DMS53 (cell line): Measurements from ENCODE around the gene RBBP6.
A peak's percentile ranks its signal among the peaks of the same experiment; 100 is the strongest.

Experiments used
- DNase-seq: peaks from one replicate; lab custom pipeline; 2025; lab: John Stamatoyannopoulos, UW

RBBP6 gene

GRCh38 chr16:24523569-24523968 lies 15.8 kb upstream of the RBBP6 start:
- no peak for DNase-seq

GRCh38 chr16:24524855-24525677 lies 14.3 kb upstream of the RBBP6 start:
- no peak for DNase-seq

DNA sequence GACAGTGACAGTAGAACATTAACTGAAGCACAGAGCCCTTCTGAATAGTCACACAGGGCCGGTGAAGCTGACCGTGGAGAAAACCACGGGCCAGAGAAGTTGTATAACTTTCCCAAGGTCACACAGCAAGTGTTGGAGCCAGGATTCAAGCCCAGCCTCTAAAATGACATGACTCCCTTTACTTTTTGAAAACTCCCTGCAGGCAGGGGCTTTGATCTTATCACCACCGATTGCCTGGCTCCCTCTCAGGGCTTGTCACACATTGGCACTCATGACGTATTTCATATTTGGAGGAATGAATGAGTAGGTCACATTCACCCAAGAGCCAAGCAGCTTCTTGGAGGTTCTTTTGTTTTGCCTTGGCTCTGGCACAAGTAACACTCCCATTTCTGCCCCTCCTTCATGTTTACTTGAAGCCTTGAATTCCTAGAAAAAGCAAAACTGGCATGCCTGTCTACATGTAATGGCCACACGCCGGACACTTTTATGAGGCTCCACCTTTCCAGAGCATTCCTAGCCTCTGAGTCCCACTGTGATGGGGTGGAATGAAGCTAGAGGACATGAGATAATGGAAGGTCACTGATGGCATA lies 13.3 kb upstream of the RBBP6 start:
- DNase-seq, result no peak

DNA sequence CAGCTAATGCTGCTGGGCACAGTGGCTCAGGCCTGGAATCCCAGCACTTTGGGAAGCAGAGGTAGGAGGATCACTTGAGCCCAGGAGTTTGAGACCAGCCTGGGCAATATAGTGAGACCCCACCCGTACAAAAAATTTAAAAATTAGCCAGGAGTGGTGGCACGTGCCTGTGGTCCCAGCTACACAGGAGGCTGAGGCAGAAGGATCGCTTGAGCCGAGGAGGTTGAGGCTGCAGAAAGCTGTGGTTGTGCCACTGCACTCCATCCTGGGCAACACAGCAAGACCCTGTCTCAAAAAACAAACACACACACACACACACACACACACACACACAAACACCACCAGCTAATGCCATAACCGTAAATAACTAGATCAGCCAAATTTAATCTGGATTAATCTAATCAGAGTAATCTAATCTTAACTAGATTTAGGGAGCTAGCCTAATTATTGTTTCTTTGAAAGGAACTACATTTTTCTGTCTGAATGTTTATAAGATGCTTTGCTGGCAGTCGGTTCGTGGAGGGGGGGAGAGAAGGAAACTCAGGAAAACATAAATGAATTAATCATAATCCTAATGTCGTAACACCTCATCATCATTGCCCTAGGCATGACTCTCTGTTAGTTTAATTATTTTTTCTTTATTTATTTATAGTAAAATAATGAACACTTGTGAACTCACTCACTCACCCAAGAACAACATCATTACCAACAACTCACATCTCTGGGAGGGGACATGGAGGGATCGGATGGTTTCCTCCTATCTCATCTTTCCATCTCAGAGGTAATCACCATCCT lies 12.5 kb upstream of the RBBP6 start:
- no peak for DNase-seq

DNA sequence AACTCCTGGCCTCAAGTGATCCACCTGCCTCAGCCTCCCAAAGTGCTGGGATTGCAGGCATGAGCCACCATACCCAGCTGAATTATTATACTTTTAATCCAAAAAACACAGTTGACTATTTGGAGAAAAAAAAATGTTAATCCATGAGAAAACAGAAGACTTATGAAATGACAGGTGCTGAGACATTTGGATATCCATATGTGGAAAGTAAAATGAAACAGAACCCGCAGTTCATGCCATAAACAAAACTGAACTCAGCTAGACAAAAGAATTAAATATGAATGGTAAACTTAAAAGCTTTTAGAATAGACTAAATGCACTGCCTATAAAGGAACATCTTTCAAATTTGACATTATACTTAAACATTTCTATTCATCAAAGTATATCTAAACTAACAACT lies 8.2 kb upstream of the RBBP6 start:
- no peak for DNase-seq

GRCh38 chr16:24534620-24535019 lies 4.7 kb upstream of the RBBP6 start:
- DNase-seq, result peak; percentile 19

GRCh38 chr16:24535827-24536226 lies 3.5 kb upstream of the RBBP6 start:
- peak; percentile 4 for DNase-seq

DNA sequence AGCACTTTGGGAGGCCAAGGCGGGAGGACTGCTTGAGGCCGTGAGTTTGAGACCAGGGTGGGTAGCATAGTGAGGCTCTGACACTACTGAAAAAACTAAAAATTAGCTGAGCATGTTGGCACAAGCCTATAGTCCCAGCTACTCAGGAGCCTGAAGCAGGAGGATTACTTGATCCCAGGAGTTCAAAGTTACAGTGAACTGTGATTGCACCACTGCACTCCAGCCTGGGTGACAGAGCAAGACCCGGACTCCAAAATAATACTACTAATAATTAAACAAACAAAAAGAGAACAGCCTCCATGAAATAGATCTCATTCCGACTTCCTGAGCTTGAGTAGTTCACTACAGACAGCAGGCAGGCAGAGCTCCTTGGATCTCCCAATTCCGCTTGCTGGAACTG lies 2.7 kb upstream of the RBBP6 start:
- DNase-seq, result no peak

DNA sequence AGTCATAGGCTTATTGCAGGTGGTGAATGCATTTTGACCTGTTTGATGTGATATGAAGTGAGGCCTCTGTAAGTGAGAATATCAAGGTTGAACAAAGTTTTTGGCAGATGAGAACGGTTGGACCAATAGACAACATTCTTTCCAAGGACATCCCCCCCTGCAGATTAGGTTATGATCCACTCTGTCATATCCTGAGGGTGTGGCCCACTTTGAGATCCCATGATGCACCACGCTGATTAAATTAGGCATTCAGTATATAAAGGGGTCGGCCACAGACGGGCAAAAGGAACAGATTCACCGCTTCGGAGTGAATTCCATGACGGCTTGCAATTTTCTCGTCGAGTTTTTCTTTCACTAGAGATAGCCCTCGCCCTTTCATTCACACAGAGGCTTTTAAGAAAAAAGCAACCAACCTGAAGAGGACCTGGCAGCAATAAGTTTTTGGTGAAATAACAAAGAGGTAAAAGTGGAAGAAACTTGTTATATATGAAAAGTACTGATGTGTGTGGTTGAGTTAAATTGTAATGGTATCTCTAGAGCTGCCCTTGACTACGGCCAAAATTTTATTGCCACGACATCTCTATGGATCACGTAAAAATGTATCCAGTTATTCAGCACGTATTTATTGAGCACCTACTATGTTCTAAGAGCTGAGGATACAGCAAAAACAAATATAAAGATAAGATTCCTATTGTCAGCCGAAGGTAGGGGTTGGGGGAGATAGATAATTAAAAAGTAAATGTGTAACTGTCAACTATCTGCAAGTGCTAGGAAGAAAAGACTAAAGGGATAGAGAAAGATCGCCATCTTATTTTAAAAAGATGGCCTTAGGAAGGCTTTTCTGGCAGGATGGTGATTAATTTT lies 1.7 kb upstream of the RBBP6 start:
- DNase-seq, result no peak

- peak; percentile 91 for DNase-seq
Observed at GRCh38 chr16:24538756-24539294, 541 bp upstream of the RBBP6 start.

DNA sequence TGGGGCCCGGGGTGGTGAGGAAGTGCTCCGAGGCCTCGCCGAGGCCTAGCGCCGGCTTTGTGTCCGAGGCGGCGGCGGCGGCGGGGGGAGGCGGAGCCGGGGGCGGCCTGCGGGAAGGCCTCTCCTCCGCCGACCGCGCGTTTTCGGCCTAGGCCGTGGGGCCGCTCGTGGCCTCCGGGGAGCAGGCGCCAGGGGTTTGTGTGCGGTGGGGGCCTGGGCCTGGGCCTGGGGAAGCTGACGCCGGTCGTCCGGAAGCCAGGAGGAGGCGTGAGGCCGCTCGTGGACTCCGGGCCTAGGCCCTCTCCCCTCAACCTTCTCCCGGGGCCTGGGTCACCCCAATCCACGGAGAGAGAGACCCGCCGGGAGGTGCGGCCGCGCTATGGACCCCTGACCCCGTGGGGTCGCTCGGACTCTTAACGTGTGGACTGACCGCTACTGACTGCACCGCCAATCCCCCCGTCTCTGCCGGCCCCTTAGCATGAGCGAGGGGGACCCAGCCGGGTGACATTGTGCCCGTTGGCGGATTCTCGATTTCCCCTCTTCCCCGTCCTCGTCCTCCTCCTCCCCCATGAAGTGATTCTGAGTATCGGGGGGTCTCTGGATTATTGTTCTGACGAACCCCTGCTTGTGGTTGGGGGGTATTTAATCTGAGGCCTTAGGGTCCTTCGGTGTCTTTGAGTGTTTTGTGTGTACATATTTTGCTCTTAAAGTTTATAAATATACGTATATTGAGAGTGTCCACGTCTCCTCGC lies 660 bp downstream of the RBBP6 start:
- DNase-seq, result peak; percentile 69

DNA sequence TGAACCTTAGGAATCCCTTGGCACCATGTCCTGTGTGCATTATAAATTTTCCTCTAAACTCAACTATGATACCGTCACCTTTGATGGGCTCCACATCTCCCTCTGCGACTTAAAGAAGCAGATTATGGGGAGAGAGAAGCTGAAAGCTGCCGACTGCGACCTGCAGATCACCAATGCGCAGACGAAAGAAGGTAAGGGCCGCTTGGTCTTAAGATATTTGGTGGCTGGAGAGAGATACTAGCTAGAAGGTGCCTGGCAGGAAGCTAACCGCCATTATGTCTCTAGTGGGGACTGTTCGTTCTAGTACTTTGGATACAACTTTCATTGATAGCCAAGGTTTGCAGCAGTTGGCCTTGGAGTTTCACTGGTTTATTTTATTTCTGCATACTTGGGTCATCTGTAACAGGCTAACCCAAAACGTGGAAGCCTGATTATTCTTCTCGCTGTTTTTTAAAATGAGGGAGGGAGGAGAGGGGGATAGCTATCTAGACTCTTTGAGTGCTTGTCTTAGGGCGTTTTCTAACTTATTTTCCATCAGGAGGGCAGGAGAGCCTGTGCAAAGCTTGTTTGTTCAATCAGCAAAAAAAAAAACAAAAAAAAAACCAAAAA lies 1.3 kb downstream of the RBBP6 start:
- peak; percentile 30 for DNase-seq

- DNase-seq, result no peak
Observed at GRCh38 chr16:24541233-24541933, 2.0 kb downstream of the RBBP6 start.

DNA sequence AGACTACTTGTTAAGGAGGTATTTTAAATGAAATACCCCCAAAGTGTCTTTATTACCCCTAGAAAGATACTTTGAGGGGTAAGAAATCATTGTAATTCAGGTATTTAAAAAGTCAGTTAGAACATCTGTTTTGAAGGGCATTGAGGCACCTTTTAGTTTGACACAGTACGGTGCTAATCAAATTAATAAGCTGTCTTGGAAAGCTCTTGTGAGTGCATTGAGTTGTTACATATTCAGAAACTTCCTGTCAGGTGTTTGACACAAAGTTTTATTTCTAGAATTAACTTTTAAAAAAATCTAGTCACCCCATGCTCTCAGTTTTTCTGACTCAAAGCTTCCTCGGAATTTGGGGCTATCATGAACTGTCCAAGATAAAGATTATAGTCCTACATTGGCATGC lies 4.6 kb downstream of the RBBP6 start:
- DNase-seq, result no peak

DNA sequence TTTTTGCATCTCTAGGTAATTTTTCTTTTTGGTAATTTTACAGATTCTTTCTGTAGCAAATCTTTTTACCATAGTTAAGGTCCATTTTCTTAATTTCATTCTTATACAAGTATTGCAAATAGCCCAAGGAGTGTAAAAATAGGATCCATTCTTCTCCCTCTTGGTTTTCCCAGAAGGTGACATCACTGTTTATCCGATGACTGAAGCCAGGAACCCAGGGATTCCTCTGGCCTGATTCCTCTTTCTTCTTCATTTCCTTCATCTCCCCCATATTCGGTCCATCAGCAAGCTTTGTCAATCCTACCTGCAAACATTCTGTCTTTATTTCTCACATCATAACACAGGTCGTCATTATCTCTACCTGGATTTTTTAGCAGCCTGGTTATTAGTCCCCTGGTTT lies 5.3 kb downstream of the RBBP6 start:
- no peak for DNase-seq

GRCh38 chr16:24550295-24550694 lies 10.9 kb downstream of the RBBP6 start:
- no peak for DNase-seq

- DNase-seq, result no peak
Observed at GRCh38 chr16:24552705-24553246, 13.4 kb downstream of the RBBP6 start.

DNA sequence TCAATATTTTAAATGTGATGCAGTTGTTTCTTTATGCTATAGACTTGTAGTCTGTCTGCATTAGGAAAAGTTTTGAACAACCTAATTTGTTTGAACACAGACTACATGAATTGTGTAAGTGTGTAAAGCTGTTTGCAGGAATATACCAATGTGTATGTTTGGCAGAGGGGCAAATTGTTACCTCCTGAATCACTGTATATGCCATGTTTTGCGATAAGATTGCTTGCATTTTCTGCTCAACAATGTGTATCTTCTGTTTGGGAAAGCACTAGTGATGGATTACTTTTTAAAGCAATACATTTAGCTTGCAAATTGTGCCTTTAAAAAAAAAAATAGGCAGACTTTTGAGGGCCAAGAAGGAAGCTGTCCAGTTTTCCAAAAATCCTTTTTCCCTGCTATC lies 14.6 kb downstream of the RBBP6 start:
- no peak for DNase-seq

- DNase-seq, result no peak
Observed at GRCh38 chr16:24555346-24555872, 16.0 kb downstream of the RBBP6 start.
